OCI-LY1 (cell line): Measurements from ENCODE around the gene HIGD2A.

Experiments
- H2AFZ ChIP-seq: fragments of 200-600 bp; sonication (generic), shearing (Covaris generic); 2 replicates; pipeline ENCODE4 v1.6.0; 2014; ENCODE audit warnings: antibody characterized with exemption, mild to moderate bottlenecking, low read length
- H3F3A ChIP-seq: fragments of 200-600 bp; sonication (generic), shearing (Covaris generic); 2 replicates; pipeline ENCODE4 v1.6.0; 2014; ENCODE audit warnings: mild to moderate bottlenecking, antibody characterized with exemption, low read length, moderate library complexity; ENCODE audit not compliant: insufficient read depth
- H3K27ac ChIP-seq: fragments of 200-600 bp; sonication (generic); 2 replicates; pipeline ENCODE4 v1.5.1; 2014; ENCODE audit warnings: low read length, mixed run types, mild to moderate bottlenecking, low read depth; ENCODE audit not compliant: poor library complexity, severe bottlenecking
- H3K27me3 ChIP-seq: fragments of 200-600 bp; sonication (generic); 2 replicates; pipeline ENCODE4 v1.6.0; 2014; ENCODE audit warnings: antibody characterized with exemption, mild to moderate bottlenecking, low read length, moderate library complexity; ENCODE audit not compliant: insufficient read depth
- H3K36me3 ChIP-seq: fragments of 200-600 bp; sonication (generic); 2 replicates; pipeline ENCODE4 v1.6.1; 2014; ENCODE audit warnings: mild to moderate bottlenecking, antibody characterized with exemption, low read length, moderate library complexity, mixed read lengths; ENCODE audit not compliant: insufficient read depth
- H3K4me1 ChIP-seq: fragments of 200-600 bp; sonication (generic); 2 replicates; pipeline ENCODE4 v1.5.1; 2014; ENCODE audit warnings: mild to moderate bottlenecking, low read length, moderate library complexity; ENCODE audit not compliant: insufficient read depth, severe bottlenecking
- H3K4me2 ChIP-seq: fragments of 200-600 bp; sonication (generic), shearing (Covaris generic); 2 replicates; pipeline ENCODE4 v1.6.1; 2014; ENCODE audit warnings: low read length
- H3K4me3 ChIP-seq: fragments of 200-600 bp; sonication (generic); 2 replicates; pipeline ENCODE4 v1.5.1; 2014; ENCODE audit warnings: low read length, low read depth, mild to moderate bottlenecking, mixed read lengths; ENCODE audit not compliant: poor library complexity, severe bottlenecking
- H3K79me2 ChIP-seq: fragments of 200-600 bp; shearing (Covaris generic); 2 replicates; pipeline ENCODE4 v1.6.1; 2016; ENCODE audit warnings: mixed run types, low read length, mixed read lengths; ENCODE audit not compliant: insufficient read depth
- H3K9ac ChIP-seq: fragments of 200-600 bp; sonication (generic), shearing (Covaris generic); 2 replicates; pipeline ENCODE4 v1.6.1; 2014; ENCODE audit warnings: mild to moderate bottlenecking, low read length, mixed read lengths
- H3K9me2 ChIP-seq: fragments of 200-600 bp; sonication (generic), shearing (Covaris generic); 2 replicates; pipeline ENCODE4 v1.6.1; 2014; ENCODE audit warnings: low read depth, mild to moderate bottlenecking, low read length, mixed read lengths
- H3K9me3 ChIP-seq: fragments of 200-600 bp; shearing (Covaris generic); 2 replicates; pipeline ENCODE4 v1.6.1; 2014; ENCODE audit warnings: low read length, mixed read lengths
- H4K20me1 ChIP-seq: fragments of 200-600 bp; sonication (generic), shearing (Covaris generic); 2 replicates; pipeline ENCODE4 v1.6.0; 2016; ENCODE audit warnings: mild to moderate bottlenecking, low read length; ENCODE audit not compliant: insufficient read depth
- CTCF ChIP-seq: fragments of 200-600 bp; sonication (generic), shearing (Covaris generic); IDR thresholded peaks from 2 replicates; pipeline ENCODE4 v1.5.1; 2017; ENCODE audit warnings: mild to moderate bottlenecking, antibody characterized with exemption, low read length, moderate library complexity, mixed read lengths
- EZH2 ChIP-seq: fragments of 200-600 bp; sonication (generic), shearing (Covaris generic); IDR thresholded peaks from 2 replicates; pipeline ENCODE4 v1.8.0; 2017; ENCODE audit warnings: borderline replicate concordance, mixed run types, mild to moderate bottlenecking, antibody characterized with exemption, low read length, moderate library complexity, mixed read lengths

HIGD2A gene

GRCh38 chr5:176342158-176342483, 46.4 kb upstream of the HIGD2A start:
- H3F3A ChIP-seq: no peaks in the 10 kb centered on the region
- no peak overlapping the region for H3K4me3 ChIP-seq
- H2AFZ ChIP-seq: no peak overlapping the region
- TF ChIP-seq EZH2 (no peak), CTCF (no peak)
- no peaks in the 10 kb centered on the region for H3K4me1 ChIP-seq
- no peaks in the 10 kb centered on the region for H3K9me2 ChIP-seq
- no peak overlapping the region for H3K4me2 ChIP-seq
- no peaks in the 10 kb centered on the region for H3K79me2 ChIP-seq
- H3K9me3 ChIP-seq: no peaks in the 10 kb centered on the region
- H3K27me3 ChIP-seq: no peaks in the 10 kb centered on the region
- peaks cover 33% of the 10 kb centered on the region for H3K36me3 ChIP-seq
- no peaks in the 10 kb centered on the region for H4K20me1 ChIP-seq
- no peak overlapping the region for H3K9ac ChIP-seq
- H3K27ac ChIP-seq: no peak overlapping the region

GRCh38 chr5:176342766-176343458, 45.6 kb upstream of the HIGD2A start:
- Histone ChIP-seq H3F3A (no peaks in the 10 kb centered on the region), H3K79me2 (no peaks in the 10 kb centered on the region), H3K9me3 (no peaks in the 10 kb centered on the region), H2AFZ (no peak overlapping the region), H3K27me3 (no peaks in the 10 kb centered on the region), H3K9me2 (no peaks in the 10 kb centered on the region), H3K36me3 (peaks cover 35% of the 10 kb centered on the region), H3K9ac (no peak overlapping the region), H4K20me1 (no peaks in the 10 kb centered on the region), H3K4me1 (no peaks in the 10 kb centered on the region), H3K27ac (no peak overlapping the region), H3K4me3 (no peak overlapping the region), H3K4me2 (no peak overlapping the region)
- no peak for TF ChIP-seq CTCF
- TF ChIP-seq EZH2: no peak

GRCh38 chr5:176350416-176350815, 38.1 kb upstream of the HIGD2A start:
- H3K36me3 ChIP-seq: peaks cover 92% of the 10 kb centered on the region
- H3K9me2 ChIP-seq: no peaks in the 10 kb centered on the region
- H2AFZ ChIP-seq: no peak overlapping the region
- no peaks in the 10 kb centered on the region for H3F3A ChIP-seq
- H3K9ac ChIP-seq: no peak overlapping the region
- no peaks in the 10 kb centered on the region for H3K4me1 ChIP-seq
- H3K9me3 ChIP-seq: no peaks in the 10 kb centered on the region
- no peak overlapping the region for H3K4me2 ChIP-seq
- no peaks in the 10 kb centered on the region for H4K20me1 ChIP-seq
- no peaks in the 10 kb centered on the region for H3K27me3 ChIP-seq
- H3K27ac ChIP-seq: no peak overlapping the region
- 0 out of 2 replicates have a peak, but pooled peaks cover 6% of the 10 kb centered on the region for H3K79me2 ChIP-seq
- TF ChIP-seq EZH2 (no peak), CTCF (no peak)
- H3K4me3 ChIP-seq: no peak overlapping the region
